Panc1 (cell line): Measurements from ENCODE around the gene PVRIG. TPM values are rescaled to one million over a fixed set of nuclear protein-coding genes. Genes with fewer than 3 reads are reported as not detected.
"Not testable (repeated sequence)": the region's sequence is repeated elsewhere in the genome, so short reads cannot be mapped to it uniquely, and the experiment has no call there.

ENCODE experiments used
- ATAC-seq: fragments of 200-7000 bp; cut with Tn5 transposase; 2 replicates; pipeline ENCODE4 v1.9.1; 2020; ENCODE audit warnings: mild to moderate bottlenecking, moderate library complexity
- BruUV-seq: library from RNA; stranded (reverse); fragments of 400-500 nt; replicated peaks from 2 replicates; lab custom pipeline; 2021; lab: Mats Ljungman, UMichigan
- CTCF ChIA-PET: fragments of 300-600 bp; sonication (Branson Sonifier 250); formaldehyde crosslinking; loops from one replicate; lab custom pipeline; 2022; ENCODE audit warnings: antibody characterized with exemption; lab: Charles Lee
- POLR2A ChIA-PET: fragments of 300-600 bp; sonication (Branson Sonifier 250); formaldehyde crosslinking; loops from one replicate; lab custom pipeline; 2022; ENCODE audit warnings: antibody characterized with exemption; lab: Charles Lee
- DNase-seq: peaks from one replicate; pipeline ENCODE4 v3.0.0-alpha.2; 2010; ENCODE audit warnings: low read depth, low spot score
- H3K27ac ChIP-seq: 2 replicates; pipeline ENCODE4 v1.5.1; 2011; ENCODE audit warnings: mild to moderate bottlenecking, low read length, inconsistent platforms
- H3K27me3 ChIP-seq: fragments of 200-500 bp; sonication (Bioruptor generic); 2 replicates; pipeline ENCODE4 v1.6.0; 2014; ENCODE audit warnings: low read length, inconsistent platforms; ENCODE audit not compliant: control insufficient read depth, insufficient read depth
- H3K36me3 ChIP-seq: fragments of 200-500 bp; sonication (Bioruptor generic); 2 replicates; pipeline ENCODE4 v1.5.1; 2014; ENCODE audit warnings: inconsistent platforms, mild to moderate bottlenecking, low read length, moderate library complexity; ENCODE audit not compliant: control insufficient read depth, insufficient read depth
- H3K4me1 ChIP-seq: 2 replicates; pipeline ENCODE4 v1.5.1; 2011; ENCODE audit warnings: inconsistent platforms, mild to moderate bottlenecking, low read length, moderate library complexity; ENCODE audit not compliant: control insufficient read depth, insufficient read depth
- H3K4me3 ChIP-seq, 2 experiments: 2 replicates each; pipeline ENCODE4 v1.5.1; 2011 to 2012; ENCODE audit warnings: low read depth in 2 of 2, low read length in 2 of 2, mild to moderate bottlenecking in 2 of 2, inconsistent platforms in 1 of 2, moderate library complexity in 1 of 2
- H3K9me3 ChIP-seq: fragments of 200-500 bp; sonication (Bioruptor generic); 2 replicates; pipeline ENCODE4 v1.5.1; 2014; ENCODE audit warnings: low read depth, mild to moderate bottlenecking, inconsistent platforms, low read length, moderate library complexity; ENCODE audit not compliant: control insufficient read depth, insufficient read depth
- CTCF ChIP-seq: fragments of 450-650 bp; IDR thresholded peaks from 2 replicates; pipeline ENCODE4 v1.5.1; 2017; ENCODE audit warnings: mild to moderate bottlenecking
- POLR2AphosphoS5 ChIP-seq: IDR thresholded peaks from 2 replicates; pipeline ENCODE4 v1.6.1; 2012; ENCODE audit warnings: mild to moderate bottlenecking, low read depth, low read length, moderate library complexity
- SIN3A ChIP-seq: IDR thresholded peaks from 2 replicates; pipeline ENCODE4 v1.6.1; 2012; ENCODE audit warnings: low read depth, mild to moderate bottlenecking, low read length, moderate library complexity, borderline replicate concordance; ENCODE audit not compliant: insufficient read depth
- TCF7L2 ChIP-seq: IDR thresholded peaks from 2 replicates; pipeline ENCODE4 v1.6.1; 2011; ENCODE audit warnings: mild to moderate bottlenecking, low read depth, low read length, inconsistent platforms
- in situ Hi-C: cut with HindIII; loops from 2 replicates; pipeline ENCODE4 v1.10.0; 2016; ENCODE audit warnings: low sequenced_read_pairs, low pct_unique_long_range_greater_than_20kb
- intact Hi-C: fragments of 100-400 bp; cut with micrococcal nuclease; formaldehyde crosslinking; loops from one replicate; pipeline ENCODE4 v1.10.0; 2022; ENCODE audit not compliant: unreplicated experiment
- total RNA-seq: library from RNA; stranded (reverse); gene quantifications from one replicate; pipeline ENCODE4 v1.2.1, GENCODE V29; 2021; ENCODE audit not compliant: unreplicated experiment
- TF ChIP-seq, protein P1 (sequence below), 2 experiments: IDR thresholded peaks; 2 replicates each; pipeline ENCODE4 v1.6.1; 2011 to 2012; ENCODE audit warnings: low read depth in 2 of 2, control low read depth in 1 of 2, low read length in 1 of 2, mild to moderate bottlenecking in 1 of 2, moderate library complexity in 1 of 2; ENCODE audit not compliant: insufficient read depth in 1 of 2

The PVRIG gene
- total RNA-seq, 1 experiment from 2014 or later: not detected

DNA sequence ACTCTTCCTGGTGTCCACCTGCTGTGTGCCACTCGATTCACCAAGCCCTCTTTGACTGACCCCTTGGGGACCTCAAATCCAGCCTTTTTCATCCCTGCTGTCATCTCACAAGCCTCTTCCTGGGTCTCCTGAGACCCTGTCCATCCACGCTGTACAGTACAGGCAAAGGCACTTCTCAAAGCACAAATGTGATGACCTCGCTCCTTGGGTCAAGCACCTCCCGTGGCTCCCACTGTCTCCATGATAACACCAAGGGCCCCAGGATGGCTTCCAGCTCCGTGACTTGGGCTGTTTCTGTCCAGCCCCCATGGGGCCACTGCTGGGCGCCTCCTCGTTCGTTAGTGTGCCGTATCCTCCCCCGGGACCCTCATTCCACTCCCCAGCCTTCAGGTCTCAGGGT, 28.7 kb downstream of the PVRIG start:
- TF ChIP-seq CTCF (no peak), TCF7L2 (no peak), POLR2AphosphoS5 (no peak), SIN3A (no peak)
- TF ChIP-seq, protein P1, sequence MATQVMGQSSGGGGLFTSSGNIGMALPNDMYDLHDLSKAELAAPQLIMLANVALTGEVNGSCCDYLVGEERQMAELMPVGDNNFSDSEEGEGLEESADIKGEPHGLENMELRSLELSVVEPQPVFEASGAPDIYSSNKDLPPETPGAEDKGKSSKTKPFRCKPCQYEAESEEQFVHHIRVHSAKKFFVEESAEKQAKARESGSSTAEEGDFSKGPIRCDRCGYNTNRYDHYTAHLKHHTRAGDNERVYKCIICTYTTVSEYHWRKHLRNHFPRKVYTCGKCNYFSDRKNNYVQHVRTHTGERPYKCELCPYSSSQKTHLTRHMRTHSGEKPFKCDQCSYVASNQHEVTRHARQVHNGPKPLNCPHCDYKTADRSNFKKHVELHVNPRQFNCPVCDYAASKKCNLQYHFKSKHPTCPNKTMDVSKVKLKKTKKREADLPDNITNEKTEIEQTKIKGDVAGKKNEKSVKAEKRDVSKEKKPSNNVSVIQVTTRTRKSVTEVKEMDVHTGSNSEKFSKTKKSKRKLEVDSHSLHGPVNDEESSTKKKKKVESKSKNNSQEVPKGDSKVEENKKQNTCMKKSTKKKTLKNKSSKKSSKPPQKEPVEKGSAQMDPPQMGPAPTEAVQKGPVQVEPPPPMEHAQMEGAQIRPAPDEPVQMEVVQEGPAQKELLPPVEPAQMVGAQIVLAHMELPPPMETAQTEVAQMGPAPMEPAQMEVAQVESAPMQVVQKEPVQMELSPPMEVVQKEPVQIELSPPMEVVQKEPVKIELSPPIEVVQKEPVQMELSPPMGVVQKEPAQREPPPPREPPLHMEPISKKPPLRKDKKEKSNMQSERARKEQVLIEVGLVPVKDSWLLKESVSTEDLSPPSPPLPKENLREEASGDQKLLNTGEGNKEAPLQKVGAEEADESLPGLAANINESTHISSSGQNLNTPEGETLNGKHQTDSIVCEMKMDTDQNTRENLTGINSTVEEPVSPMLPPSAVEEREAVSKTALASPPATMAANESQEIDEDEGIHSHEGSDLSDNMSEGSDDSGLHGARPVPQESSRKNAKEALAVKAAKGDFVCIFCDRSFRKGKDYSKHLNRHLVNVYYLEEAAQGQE (IDR thresholded peaks at IDR 0.05; ENCODE audit: insufficient read depth in 1 of 2, low read depth in 2 of 2, low read length in 1 of 2): no peak
- intact Hi-C loops (no loop called here), in situ Hi-C loops (no loop called here)
- Histone ChIP-seq H3K9me3 (no peaks in the 10 kb centered on the region), H3K4me3 (no peak overlapping the region), H3K27ac (0 out of 2 replicates have a peak overlapping the region, but pooled peaks have one; percentile 15), H3K27me3 (no peaks in the 10 kb centered on the region), H3K4me1 (peaks cover 12% of the 10 kb centered on the region), H3K36me3 (no peaks in the 10 kb centered on the region)
- no peak for DNase-seq
- CTCF ChIA-PET: no interaction called here
- POLR2A ChIA-PET: no interaction called here
- BruUV-seq: no TSS peak
- no peak for ATAC-seq

DNA sequence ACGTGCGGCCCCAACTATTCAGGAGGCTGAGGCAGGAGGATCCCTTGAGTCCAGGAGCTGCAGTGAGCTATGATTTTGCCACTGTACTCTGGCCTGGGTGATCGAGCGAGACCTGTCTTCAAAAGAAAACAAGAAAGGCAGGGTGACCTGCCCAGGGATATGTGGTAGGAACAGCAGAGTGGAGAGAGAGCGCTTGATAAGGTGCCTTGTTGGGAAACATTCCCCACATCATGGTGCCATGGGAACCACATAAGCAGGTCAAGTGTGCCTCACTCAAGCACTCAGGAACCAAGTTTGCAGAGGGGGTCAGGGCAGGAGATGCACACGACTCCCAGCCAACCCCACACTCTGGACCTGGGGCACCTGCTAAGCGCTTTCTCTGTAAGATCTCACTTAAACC, 37.3 kb downstream of the PVRIG start:
- H3K27me3 ChIP-seq: no peaks in the 10 kb centered on the region
- intact Hi-C loops (no loop called here), in situ Hi-C loops (no loop called here)
- H3K4me1 ChIP-seq: no peaks in the 10 kb centered on the region
- DNase-seq (no peak), ATAC-seq (no peak)
- no peaks in the 10 kb centered on the region for H3K9me3 ChIP-seq
- H3K36me3 ChIP-seq: no peaks in the 10 kb centered on the region
- H3K27ac ChIP-seq: no peak overlapping the region
- TF ChIP-seq POLR2AphosphoS5: no peak
- no peak for TF ChIP-seq SIN3A
- TF ChIP-seq CTCF: no peak
- TF ChIP-seq TCF7L2: no peak
- TF ChIP-seq, protein P1 (IDR thresholded peaks at IDR 0.05; ENCODE audit: insufficient read depth in 1 of 2, low read depth in 2 of 2, low read length in 1 of 2): no peak
- ChIA-PET CTCF (no interaction called here), POLR2A (no interaction called here)
- BruUV-seq: no TSS peak
- no peak overlapping the region for H3K4me3 ChIP-seq

- in situ Hi-C loops, H3K4me1 ChIP-seq: not testable (repeated sequence)
- 0 out of 2 replicates have a peak, but pooled peaks have one; percentile 51 for ATAC-seq
Measured at GRCh38 chr7:100259984-100260383, 40.2 kb downstream of the PVRIG start.

GRCh38 chr7:100262896-100263295, 43.1 kb downstream of the PVRIG start:
- H3K9me3 ChIP-seq, DNase-seq, in situ Hi-C loops, H3K27me3 ChIP-seq, H3K36me3 ChIP-seq, intact Hi-C loops, POLR2A ChIA-PET, H3K4me1 ChIP-seq, ATAC-seq, CTCF ChIA-PET, BruUV-seq, H3K4me3 ChIP-seq, H3K27ac ChIP-seq: not testable (repeated sequence)

More at GRCh38 chr7:100259984-100260383, 40.2 kb downstream of the PVRIG start:
- H3K9me3 ChIP-seq, CTCF ChIA-PET, H3K27ac ChIP-seq, H3K27me3 ChIP-seq, BruUV-seq, H3K4me3 ChIP-seq, POLR2A ChIA-PET, DNase-seq, H3K36me3 ChIP-seq, intact Hi-C loops: not testable (repeated sequence)
